ENCODE measurements around the gene IFI27.
"Not testable (repeated sequence)": the region's sequence is repeated elsewhere in the genome, so short reads cannot be mapped to it uniquely, and the experiment has no call there.

The IFI27 gene

GRCh38 chr14:94110552-94111181 is at the start of gene IFI27:
TSS of gene IFI27 (plus strand) at chr14:94110736.
- no peak for DNase-seq

- DNase-seq = no peak
Measured at GRCh38 chr14:94062344-94062940, 48.1 kb upstream of the IFI27 start.

GRCh38 chr14:94066089-94066676 is 44.4 kb upstream of the IFI27 start:
- no peak for DNase-seq

GRCh38 chr14:94072076-94072475 is 38.5 kb upstream of the IFI27 start:
- DNase-seq = not testable (repeated sequence)

GRCh38 chr14:94074534-94074933 is 36.0 kb upstream of the IFI27 start:
- DNase-seq = no peak

GRCh38 chr14:94075008-94075407 is 35.5 kb upstream of the IFI27 start:
- DNase-seq = no peak

- DNase-seq = no peak
Measured at GRCh38 chr14:94077111-94077821, 33.3 kb upstream of the IFI27 start.

- no peak for DNase-seq
Measured at GRCh38 chr14:94077823-94078222, 32.7 kb upstream of the IFI27 start.

GRCh38 chr14:94079891-94080620 is 30.5 kb upstream of the IFI27 start:
- DNase-seq = no peak

GRCh38 chr14:94080621-94081385 is 29.7 kb upstream of the IFI27 start, which contains the start of the genes DDX24 and IFI27L1:
TSS of gene DDX24 (minus strand) at chr14:94081202. CDS start at chr14:94079742, 1,460 bp downstream.
TSS of gene IFI27L1 (plus strand) at chr14:94081310. CDS start at chr14:94096938, 15,628 bp downstream.
- peak; percentile 66 for DNase-seq

- DNase-seq = no peak
Measured at GRCh38 chr14:94081386-94081820, 29.1 kb upstream of the IFI27 start.

- DNase-seq = no peak
Measured at GRCh38 chr14:94087891-94088290, 22.6 kb upstream of the IFI27 start.

- DNase-seq = no peak
Measured at GRCh38 chr14:94088516-94088915, 22.0 kb upstream of the IFI27 start.

- DNase-seq = no peak
Measured at GRCh38 chr14:94089479-94089878, 21.1 kb upstream of the IFI27 start.

- DNase-seq = no peak
Measured at GRCh38 chr14:94093418-94093817, 17.1 kb upstream of the IFI27 start.

- DNase-seq = no peak
Measured at GRCh38 chr14:94097091-94097490, 13.4 kb upstream of the IFI27 start.

- no peak for DNase-seq
Measured at GRCh38 chr14:94098326-94098992, 12.1 kb upstream of the IFI27 start.

GRCh38 chr14:94099006-94099405 is 11.5 kb upstream of the IFI27 start:
- no peak for DNase-seq

- DNase-seq = no peak
Measured at GRCh38 chr14:94100847-94101246, 9.7 kb upstream of the IFI27 start.

- no peak for DNase-seq
Measured at GRCh38 chr14:94101748-94102147, 8.8 kb upstream of the IFI27 start.

- DNase-seq = no peak
Measured at GRCh38 chr14:94102768-94103482, 7.6 kb upstream of the IFI27 start.

All from NCI-H1436 treated with DMSO at 0.1 percent for 48 hours (cell line).